CD4-positive, alpha-beta T cell treated with Interleukin-21 for 1 hour (primary cell): ENCODE data around the gene SAFB.
"Not testable (repeated sequence)": the region's sequence is repeated elsewhere in the genome, so short reads cannot be mapped to it uniquely, and the experiment has no call there.

Source experiments
- DNase-seq: peaks from one replicate; pipeline ENCODE4 v3.0.0-alpha.2; 2020

SAFB gene

DNA sequence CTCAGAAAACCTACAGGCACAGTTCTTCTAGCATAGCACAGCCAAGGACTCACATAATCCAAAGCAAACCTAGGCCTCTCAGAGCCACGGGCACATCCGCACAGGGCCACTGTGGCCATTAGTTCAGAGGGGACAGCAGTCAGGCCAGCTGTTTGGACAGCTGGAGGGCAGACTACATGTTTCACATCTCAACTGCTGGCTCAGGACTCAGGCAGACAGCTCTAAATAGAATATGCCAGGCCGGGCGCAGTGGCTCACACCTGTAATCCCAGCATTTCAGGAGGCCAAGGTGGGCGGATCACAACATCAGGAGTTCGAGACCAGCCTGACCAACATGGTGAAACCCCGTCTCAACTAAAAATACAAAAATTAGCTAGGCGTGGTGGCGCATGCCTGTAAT is 27.1 kb upstream of the SAFB start:
- no peak for DNase-seq

DNA sequence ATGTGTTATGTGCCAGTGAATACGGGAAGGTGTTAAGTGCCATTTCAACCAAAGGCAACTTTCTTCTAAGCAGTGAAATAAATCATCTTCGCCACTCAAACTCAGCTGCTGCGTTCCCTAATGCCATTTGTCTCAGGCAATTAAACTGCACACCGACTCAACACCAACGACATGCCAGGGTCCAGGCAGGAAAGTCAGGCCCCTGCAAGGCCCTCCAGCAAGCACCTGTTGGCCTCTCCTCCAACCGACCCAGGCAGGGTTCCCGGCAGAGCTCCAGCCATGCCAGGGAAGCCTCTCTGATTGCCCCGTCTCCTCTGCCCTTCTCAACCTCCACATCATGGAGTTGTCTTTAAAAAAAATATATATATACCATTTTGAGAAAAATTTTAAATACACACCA is 22.1 kb upstream of the SAFB start:
- no peak for DNase-seq

DNA sequence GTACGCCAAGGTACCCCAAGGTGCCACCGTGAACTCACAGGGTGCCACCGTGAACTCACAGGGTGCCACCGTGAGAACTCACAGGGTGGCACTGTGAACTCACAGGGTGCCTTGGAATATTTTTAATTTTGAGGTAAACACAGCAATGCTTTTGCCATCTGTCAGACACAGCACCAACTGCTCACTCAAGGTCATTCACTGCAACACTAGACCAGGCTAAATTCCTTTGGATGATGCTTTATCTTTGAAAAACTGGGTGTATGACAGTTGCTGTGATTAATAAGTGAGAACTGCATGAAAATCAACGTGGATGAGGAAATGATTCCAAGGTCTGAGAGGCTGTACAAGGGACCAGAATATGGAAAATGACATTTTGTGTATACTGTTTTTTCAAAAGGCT is 19.3 kb upstream of the SAFB start:
- DNase-seq, result no peak

DNA sequence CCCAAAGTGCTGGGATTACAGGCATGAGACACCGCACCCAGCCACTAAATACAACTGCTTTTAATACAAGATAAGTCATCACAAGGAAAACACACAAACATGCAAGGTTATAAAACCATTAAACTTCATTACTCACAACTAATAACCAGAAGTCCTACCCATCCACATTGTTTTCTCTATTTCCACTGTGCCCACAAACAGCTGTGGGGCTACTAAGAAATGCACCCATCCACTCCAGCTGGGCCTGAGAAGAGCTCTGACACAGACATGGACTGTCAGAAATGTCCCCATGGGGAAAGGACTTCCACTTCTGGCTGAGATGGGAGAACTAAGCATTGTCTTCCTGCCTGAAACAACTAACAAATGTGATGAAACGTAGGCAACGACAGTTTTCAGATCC is 17.5 kb upstream of the SAFB start:
- no peak for DNase-seq

DNA sequence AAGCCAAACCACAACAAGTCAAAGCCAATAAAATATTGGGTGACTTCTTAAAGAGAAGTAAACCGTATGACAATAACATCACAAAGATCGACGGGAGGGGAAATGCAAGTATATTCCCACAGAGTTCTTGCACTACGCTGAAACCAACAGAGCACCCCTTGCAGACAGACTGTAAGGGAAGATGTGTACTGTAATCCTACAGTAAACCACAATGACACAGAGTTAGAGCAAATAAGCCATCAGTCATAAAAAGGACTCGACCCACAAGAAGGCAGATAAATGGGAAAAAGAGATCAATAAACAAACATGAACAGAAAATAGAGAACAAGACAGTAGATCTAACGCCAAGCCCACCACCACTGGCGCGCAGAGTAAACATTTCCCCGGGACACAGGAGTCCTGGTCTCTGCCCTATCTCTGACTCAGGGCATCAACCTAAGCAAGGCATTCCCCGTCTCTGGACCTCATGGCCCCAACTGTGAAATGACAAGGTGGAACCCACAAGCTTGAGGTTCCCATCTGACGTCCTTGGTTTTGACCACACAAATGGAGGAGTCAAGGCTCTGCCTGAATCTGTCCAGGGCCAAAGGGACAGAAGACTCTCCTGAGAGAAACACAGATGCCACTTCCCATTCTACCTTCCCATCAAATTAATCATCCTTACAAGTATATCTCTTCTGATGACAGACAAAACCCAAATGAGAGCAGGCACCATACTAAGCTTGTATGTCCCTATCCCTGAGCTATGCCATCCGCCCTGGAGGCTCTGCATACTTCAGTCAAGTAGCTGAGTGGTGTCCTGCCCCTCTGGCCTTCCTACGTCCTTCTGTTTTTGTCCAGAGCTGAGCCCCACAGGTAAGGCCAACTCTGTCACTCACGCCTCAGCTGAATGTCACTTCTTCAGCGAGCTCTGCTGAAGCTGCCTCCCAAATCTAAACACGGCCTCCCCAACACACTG is 15.3 kb upstream of the SAFB start:
- no peak for DNase-seq

DNA sequence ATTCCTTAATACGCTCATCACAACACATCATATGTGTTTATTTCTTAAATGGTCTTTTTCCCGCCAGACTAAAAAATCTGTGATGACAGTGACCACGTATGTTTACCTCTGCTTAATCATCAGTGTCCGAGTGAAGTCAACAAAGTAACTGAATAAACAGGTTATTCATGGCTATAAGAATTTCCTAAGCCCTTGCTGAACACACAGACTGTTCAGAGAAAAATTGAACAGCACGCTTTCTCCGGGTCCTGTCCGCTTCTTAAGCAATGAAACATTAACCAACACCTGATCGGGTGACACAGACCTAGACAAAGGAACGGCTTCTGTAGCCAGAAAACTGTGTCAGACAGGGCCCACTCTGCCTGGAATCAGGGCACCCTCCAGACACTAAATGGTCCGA is 14.6 kb upstream of the SAFB start:
- no peak for DNase-seq

DNA sequence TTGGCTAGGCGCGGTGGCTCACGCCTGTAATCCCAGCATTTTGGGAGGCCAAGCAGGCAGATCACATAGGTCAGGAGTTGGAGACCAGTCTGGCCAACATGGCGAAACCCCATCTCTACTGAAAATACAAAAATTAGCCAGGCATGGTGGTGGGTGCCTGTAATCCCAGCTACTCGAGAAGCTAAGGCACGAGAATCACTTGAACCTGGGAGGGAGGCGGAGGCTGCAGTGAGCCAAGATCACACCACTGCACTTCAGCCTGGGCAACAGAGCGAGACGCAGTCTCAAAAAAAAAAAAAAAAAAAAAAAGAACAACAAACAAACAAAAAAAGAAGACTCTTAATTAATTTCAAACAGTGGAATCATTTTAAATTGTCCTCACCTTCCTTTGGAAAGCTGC is 14.1 kb upstream of the SAFB start:
- not testable (repeated sequence) for DNase-seq

DNA sequence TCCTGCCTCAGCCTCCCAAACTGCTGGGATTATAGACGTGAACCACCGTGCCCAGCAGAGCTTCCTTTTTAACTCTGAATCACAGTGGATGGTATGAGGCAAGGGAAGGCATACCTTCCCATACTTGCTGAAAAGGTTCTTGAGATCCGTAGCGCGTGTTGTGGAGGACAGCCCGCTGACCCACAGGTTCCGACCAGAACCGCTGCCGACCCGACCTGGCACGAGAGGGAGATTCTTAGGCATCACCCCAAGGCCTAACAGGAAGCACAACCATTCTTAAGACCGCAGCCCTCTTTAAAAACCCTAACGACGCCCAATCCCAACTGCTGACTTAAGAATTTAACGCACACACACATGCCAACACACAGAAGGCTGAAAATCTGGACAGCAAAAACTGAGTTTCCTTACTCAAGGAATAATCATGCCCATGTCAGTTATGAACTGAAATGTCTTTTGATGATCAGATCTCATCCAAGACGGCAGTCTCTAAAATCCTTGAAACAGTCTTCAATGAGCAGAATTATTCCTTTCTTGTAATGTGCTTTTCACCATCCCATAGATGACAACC is 12.9 kb upstream of the SAFB start:
- DNase-seq, result no peak

DNA sequence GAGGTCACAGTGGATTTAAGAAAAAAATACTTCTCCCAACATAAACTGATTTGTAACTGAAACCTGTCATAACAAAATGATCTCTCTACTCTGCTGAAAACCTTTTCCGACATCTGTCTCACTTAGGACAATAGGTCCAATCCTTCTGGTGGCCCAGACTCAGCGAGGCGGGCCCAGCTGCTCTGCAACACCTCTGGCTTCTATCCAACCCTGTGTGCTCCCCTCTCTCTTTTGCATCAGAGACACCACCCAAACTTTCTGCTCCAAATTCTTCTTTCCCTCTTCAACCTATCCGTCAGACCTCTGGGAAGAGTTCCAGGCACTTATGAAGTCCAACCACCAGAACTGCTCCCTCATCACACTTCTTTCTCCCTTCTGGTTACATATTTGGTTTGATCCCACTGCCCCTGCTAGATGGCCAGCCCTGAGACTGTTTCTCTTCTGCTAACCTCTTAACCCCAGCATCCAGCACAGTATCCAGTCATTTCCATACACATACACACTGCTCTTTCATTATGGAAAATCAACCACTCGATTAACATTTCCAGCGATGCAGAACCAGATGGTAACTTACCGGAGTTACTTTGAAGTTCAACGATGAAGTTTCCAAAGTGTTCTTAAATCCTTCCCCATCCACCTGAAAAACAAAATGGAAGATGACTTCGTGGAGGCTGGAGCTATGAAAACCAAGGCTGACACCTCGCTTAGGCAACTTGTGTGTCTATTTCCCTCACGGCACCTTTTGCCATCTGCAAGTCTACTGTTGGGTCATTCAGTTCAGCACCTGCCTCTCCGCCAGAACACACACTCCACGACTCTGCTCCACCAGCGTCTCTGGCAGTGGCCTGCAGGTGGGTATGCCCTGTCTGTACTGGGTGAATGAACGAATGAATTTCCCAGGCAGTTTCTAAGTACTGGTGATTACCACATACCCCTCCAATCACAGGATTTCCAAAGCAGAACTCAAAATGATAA is 9.7 kb upstream of the SAFB start:
- DNase-seq, result no peak

DNA sequence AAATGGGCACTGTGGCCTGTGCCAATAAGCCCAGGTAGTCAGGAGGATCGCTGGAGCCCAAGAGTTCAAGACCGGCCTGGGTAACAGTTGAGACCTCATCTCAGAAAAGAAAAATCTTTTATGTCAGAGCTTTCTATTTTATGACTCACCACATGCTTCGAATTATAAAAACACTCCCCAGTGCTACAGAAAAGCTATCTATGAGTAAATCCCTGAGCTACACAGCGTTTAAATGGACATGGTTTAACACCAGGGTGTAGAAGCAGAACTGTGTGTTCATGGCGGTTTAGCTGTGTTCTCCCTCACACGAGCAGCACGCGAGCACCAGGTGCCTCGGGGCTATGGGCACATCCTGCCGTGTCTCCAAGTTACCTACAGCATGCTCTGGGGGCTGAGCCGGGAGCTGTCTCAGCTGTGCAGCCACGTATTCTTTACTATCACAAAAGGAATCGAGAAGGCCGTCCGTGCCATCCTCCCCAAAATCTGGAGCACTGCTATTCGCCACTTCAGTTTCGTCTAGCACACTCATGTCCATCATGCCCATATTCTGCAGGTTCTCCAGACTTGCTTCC is 7.0 kb upstream of the SAFB start:
- DNase-seq, result no peak

DNA sequence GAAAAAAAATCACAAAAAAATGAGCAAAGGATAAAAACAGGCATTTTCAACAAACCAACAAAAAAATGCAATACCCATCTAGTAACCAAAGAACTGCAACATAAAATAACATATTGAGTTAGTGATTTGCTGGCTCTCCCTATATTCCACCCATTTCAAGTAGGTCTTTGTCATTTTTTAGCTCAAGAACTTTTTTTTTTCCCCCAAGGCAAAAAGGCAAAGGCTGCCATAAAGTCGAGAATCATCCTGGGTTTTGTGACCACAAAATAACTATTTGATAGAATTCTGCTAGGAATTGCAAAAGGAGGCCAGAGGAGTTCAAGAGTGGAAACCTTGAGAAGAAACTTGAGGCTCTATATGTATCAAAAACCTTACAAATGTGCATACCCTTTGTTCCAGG is 5.8 kb upstream of the SAFB start:
- DNase-seq, result no peak

DNA sequence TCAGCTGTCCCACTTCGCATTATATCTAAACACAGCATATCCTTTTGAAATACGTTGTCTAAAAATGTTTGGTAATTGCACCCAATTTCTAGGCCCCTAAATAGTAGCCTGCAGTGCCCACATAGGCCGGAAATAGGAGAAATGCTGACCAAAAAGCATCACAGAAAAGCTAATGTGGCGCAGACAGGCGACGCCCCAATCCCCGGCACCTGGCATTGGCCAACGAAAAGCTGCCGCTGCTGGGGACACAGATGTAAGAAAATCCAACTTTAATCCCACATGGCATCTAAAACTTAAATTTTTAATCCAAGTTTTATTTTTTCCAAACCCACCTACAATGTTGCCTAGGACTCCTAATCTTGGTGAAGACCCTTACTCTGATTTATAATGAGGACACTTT is 4.3 kb upstream of the SAFB start:
- no peak for DNase-seq

DNA sequence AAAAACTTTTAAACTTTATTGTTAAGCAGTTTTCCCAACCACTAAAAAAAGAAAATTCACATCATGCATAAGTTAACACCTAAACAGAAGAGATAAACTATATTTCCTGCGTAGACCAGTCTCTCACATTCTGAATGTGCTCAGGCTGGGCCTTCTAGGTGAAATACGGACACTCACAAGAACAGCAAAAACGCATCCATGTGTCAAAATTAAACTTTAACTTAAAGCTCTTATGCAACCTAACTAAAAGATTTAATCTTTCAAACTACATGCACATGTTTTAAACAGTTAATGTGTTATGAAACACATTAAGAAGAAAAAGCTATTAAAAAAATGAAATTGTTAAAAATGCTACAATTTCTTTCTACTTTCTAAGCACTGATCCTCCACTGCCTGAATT is 2.9 kb upstream of the SAFB start:
- no peak for DNase-seq

DNA sequence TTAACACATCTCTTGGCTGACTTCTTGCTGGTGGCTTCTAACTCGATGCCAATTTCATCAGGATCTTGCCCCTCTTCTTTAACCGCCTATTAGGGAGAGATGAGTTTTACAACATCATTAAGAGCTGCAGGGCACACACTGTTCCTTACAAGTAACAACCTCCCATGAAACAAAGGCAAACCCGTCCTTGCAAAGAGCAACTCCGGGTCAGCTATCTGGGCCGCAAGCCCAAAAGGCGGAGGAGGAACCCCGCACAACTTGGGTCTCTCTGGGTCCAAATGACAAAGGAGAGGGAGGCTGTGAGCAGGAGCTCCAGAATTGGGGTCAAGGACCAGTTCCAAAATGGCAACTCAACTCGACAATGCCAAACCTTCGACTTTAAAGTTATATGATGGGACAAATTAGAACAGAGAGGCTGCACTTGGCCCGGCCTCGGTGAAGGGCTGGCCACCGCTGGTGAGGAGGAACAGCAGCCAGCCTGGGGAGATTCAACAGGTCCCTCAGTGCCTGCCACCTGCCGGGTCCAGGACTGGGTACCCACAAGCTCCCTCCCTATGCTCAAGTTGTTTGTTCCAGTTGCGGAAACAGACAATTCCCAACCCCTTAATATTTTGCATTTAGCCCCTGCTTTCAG is 1.5 kb upstream of the SAFB start:
- DNase-seq, result no peak

DNA sequence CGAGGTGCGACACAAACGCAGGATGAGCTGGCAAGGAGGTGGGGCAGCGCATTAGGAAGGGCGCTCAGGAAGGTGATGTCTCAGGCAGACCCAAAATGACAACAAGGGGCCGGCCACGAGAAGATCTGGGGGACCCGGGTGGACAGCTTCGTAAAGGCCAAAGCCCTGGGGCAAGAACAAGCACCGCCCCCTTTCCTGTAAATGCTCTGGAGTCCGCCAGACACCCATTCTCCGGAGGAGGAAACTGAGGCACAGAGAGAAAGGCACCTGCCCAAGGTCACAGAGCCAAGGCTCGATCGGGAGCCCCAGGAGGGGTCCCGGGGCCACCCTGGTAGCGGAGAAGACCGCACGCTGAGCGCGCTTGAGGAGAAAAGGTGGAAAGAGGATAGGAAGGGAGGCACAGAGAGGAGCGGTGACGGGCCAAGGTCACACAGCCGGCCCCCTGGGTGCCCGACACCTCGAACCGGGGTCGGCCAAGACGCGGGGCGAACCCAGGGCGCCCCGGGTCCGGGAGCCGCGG is 878 bp upstream of the SAFB start:
- DNase-seq, result peak; percentile 23

DNA sequence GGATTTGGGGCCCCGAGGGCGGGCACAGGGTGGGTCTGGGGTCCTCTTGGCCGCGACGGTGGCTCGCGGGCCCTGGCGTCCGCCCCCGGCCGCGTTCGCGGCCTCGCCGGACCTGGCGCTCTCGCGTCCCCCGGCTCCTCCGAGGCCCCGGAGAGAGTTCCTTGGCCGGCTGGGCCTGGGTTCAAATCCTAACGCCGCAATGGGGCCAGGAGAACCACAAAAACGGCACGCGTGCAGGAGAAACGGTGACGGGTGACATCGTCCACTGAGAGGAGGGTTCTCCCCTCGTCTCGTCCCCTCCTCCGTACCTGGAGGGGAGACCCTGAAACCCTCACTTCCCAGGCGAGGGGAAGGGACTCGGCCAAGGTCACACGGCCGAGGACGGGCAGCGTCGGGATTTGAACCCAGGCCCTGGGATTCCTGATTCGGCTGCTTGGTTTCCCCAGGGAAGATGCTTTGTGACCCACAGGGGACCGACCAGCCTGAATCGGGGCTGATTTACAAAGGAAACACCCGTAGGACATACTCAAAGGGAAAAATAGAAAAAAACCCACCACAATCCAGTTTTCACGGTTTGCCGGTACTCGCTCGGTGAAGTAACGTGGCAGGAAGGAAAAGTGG is 624 bp downstream of the SAFB start:
- peak; percentile 22 for DNase-seq

DNA sequence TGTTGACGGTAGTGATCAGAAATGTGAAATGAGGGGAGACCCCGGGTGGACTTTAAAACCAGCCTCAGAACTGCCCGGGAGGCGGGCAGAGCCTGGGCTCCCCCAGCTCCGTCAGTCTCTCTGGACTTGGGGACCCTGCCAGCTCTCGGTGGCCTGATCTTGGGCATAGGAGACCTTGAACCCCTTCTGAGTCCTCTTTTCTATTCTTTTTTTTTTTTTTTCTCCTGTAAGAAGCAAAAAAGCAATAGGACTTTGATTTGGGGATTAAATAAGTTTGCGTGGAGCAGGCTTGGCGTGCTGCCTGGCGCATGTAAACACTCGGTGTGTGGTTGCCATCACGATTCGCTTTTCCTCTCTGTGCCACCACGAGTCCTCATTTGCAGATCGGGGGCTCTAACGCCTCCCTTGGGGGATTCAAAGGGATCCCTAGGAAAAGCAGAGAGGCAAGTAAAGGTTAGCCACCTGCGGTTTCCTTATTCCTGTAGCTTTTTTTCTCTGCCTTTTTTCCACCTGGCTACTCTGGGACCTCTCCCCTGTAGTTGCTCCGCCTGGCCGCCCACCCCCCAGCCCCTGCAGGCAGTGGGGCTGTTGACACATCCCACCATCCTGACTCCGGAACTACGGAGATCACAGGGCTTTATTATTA is 1.3 kb downstream of the SAFB start:
- DNase-seq, result peak; percentile 17

DNA sequence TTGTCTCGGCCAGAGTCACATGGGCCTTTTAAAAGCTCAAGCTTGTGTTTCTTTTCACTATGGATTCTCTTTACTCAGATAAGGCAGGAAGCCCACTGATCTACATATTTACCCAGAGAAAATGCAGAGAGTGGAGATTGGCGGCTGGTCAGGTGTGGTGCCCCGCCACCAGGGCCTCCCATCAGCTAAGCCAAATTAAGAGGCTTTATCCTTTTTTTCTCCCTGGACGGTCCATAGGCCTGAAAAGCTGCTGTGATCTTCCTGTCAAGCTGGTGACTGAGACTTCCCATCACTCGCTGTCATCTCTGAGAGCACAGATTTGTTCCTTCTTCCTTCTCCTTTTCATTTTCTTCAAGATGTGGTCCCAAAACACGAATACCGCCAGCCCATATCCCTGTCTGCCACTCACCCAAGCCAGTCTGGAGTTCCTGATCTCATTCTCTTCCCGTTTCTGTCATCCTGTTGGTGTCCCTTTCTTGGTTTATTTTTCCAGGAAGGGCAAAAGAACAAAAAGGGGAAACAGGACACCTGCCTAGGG is 1.9 kb downstream of the SAFB start:
- DNase-seq, result no peak

DNA sequence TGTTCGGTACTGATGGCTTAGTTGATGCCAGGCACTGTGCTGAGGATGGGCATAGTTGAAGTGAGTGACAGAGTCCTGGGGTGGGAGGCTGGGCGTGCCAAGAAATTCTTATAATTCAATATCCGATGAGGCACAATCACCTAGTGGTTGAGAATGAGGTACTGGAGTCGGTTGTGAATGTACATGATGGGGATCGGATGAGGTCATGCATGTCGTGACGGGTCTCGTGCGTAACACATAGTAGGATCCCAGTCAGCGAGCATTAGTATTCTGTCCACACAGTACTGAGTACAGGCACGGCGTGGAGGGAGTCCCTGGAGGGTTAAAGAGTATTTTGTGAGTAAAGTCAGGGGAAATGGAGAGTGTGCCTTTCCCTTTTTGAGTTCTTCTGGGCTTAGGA is 2.8 kb downstream of the SAFB start:
- DNase-seq, result no peak

DNA sequence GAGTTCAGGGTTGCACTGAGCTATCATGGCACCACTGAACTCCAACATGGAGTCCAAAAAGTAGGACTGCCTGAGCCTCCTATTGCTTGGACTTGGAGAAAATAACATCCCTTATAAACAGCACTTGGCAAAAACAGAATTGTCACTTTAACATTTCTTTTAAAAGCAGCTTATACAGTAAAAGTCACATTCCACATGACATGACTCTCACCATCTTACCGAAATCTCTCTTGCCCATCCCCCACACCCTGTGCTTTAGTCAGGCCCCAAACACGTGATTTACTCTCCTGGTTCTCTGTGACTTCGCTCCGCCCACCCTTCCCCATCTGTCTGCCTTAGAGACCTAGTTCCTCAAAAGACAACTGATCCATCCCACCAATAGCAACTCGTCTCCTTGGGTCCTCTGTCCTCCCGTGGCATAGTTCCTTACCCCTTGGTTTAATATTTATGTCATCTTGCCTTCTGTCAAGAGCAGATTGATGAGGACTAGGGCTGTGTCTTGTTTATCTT is 4.6 kb downstream of the SAFB start:
- peak; percentile 37 for DNase-seq

DNA sequence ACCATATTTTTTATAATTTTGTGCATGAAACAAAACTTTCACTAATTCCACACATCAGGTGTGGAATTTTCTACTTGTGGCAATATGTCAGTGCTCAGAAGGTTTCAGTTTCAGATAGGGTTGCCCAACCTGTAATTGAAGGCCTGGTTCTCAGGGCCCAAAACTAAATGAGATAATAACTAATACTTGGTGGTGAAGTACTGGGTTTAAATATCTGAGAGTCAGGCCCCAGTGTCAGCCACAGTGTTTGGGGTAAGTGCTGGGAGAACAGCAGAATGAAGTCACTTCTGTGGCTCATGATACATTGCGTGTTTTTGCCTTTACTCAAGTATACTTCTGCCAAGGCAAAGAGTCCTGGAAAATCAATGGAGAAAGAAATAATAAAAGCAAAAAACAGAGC is 5.6 kb downstream of the SAFB start:
- no peak for DNase-seq
